NCI-H82 (cell line): ENCODE results near the gene EIF3K.

Experiments
- DNase-seq: peaks from one replicate; lab custom pipeline; 2025; lab: John Stamatoyannopoulos, UW

The EIF3K gene

GRCh38 chr19:38684078-38684861 is 65.3 kb downstream of the EIF3K start:
- DNase-seq = peak; percentile 30

DNA sequence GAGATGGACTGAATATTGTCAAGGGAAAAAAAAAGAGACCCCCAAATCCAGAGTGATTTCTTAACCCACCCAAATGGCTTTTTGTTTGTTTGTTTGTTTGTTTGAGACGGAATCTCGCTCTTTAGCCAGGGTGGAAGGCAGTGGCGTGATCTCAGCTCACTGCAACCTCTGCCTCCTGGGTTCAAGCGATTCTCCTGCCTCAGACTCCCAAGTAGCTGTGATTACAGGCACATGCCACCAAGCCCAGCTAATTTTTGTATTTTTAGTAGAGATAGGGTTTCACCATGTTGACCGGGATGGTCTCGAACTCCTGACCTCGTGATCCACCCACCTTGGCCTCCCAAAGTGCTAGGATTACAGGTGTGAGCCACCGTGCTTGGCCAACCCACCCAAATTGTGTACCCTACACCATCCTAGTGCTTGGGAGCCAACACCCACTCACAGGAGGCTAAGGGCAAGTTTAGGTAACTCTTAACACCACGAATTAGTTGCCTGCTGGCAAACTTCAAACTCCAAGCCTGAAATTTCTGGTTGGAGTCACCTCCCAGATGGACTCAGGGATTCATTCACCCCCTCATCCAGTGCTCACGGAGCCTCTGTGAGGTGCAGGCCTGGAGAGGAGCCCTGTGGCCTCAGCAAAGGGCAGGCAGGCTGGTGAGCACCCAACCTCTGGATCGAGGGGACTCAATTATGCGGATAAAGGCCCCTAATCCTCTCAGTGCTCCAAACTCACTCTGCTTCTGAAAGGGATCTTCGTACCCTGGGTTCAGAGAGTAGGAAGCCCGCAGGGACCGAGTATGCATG is 66.1 kb downstream of the EIF3K start:
- DNase-seq = peak; percentile 82

GRCh38 chr19:38685666-38686529 is 66.9 kb downstream of the EIF3K start:
- DNase-seq = peak; percentile 91

DNA sequence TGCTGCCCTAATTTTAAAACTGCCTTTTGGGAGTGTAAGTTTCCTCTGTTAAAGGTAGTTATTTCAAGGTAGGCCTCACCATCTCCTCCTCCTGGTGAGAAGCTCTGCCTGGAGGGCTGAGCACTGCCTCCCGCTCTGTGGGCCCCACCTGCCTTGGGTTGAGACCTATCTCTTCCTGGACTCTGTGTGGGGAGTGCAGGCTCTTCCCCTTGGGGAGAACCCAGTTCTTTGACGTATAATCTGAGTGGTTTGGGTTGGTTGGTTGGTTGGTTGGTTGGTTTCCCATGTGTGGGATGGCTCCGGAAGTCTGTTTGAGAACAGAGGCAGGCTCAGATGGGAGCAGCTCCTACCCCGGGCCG is 67.5 kb downstream of the EIF3K start:
- no peak for DNase-seq
